WTC11 (cell line): Measurements from ENCODE around the gene PRKCZ.

Experiments used
- CREB1 ChIP-seq: sonication (generic); formaldehyde crosslinking; IDR thresholded peaks from 2 replicates; pipeline ENCODE4 v1.8.0; 2023; ENCODE audit warnings: mild to moderate bottlenecking, missing genetic modification reagents
- NR3C1 ChIP-seq: sonication (generic); formaldehyde crosslinking; conservative IDR thresholded peaks from 2 replicates; pipeline ENCODE4 v1.8.1; 2023; ENCODE audit warnings: low read depth, mild to moderate bottlenecking, missing genetic modification reagents
- TF ChIP-seq, protein P1 (sequence below): fragments of 200-600 bp; IDR thresholded peaks from 2 replicates; pipeline ENCODE4 v1.8.0; 2022; ENCODE audit warnings: antibody characterized with exemption
- TF ChIP-seq, protein P2 (sequence below): sonication (generic); formaldehyde crosslinking; IDR thresholded peaks from 2 replicates; pipeline ENCODE4 v1.8.0; 2022; ENCODE audit warnings: mild to moderate bottlenecking, missing genetic modification reagents
- TF ChIP-seq, protein P3 (sequence below): sonication (generic); formaldehyde crosslinking; IDR thresholded peaks from 2 replicates; pipeline ENCODE4 v1.8.1; 2022; ENCODE audit warnings: mild to moderate bottlenecking, moderate library complexity, missing genetic modification reagents

DNA sequence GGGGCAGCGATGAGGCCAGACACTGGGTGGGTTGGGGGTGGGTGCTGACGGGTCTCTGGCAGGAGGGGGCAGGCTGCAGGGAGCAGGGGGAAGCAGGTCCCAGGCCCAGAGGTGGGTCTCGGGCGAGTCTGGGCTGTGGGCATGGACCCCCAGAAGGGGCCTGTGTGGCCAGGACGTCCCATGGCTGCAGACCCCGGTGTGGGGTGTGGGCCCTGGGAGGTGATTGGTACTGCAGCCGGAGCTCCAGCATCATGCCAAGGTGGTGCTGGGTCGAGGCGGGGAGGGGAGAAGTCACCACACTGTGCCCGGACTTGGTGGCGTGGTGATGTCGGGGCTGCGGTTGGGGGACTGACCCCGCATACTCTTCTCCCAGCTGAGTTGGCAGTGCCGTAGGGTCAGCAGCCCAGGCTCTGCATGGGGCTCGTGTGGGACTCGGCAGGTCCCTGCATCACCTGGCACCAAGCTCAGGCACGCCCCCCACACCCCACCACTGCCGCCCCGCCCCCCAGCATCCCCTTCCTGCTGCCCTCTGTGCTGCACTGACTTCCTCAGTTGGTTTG lies 31.2 kb downstream of the PRKCZ start:
- TF ChIP-seq, protein P1, sequence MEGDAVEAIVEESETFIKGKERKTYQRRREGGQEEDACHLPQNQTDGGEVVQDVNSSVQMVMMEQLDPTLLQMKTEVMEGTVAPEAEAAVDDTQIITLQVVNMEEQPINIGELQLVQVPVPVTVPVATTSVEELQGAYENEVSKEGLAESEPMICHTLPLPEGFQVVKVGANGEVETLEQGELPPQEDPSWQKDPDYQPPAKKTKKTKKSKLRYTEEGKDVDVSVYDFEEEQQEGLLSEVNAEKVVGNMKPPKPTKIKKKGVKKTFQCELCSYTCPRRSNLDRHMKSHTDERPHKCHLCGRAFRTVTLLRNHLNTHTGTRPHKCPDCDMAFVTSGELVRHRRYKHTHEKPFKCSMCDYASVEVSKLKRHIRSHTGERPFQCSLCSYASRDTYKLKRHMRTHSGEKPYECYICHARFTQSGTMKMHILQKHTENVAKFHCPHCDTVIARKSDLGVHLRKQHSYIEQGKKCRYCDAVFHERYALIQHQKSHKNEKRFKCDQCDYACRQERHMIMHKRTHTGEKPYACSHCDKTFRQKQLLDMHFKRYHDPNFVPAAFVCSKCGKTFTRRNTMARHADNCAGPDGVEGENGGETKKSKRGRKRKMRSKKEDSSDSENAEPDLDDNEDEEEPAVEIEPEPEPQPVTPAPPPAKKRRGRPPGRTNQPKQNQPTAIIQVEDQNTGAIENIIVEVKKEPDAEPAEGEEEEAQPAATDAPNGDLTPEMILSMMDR: no peak
- TF ChIP-seq, protein P2, sequence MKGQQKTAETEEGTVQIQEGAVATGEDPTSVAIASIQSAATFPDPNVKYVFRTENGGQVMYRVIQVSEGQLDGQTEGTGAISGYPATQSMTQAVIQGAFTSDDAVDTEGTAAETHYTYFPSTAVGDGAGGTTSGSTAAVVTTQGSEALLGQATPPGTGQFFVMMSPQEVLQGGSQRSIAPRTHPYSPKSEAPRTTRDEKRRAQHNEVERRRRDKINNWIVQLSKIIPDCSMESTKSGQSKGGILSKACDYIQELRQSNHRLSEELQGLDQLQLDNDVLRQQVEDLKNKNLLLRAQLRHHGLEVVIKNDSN (CRISPR knock-in tag): no peak
- TF ChIP-seq, protein P3, sequence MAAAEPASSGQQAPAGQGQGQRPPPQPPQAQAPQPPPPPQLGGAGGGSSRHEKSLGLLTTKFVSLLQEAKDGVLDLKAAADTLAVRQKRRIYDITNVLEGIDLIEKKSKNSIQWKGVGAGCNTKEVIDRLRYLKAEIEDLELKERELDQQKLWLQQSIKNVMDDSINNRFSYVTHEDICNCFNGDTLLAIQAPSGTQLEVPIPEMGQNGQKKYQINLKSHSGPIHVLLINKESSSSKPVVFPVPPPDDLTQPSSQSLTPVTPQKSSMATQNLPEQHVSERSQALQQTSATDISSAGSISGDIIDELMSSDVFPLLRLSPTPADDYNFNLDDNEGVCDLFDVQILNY (CRISPR knock-in tag): no peak
- TF ChIP-seq CREB1: no peak
- TF ChIP-seq NR3C1 (CRISPR knock-in tag): no peak
